AG09319 (cell line): ENCODE data around the gene CDH8.

ENCODE experiments used
- DNase-seq: peaks from one replicate; pipeline ENCODE4 v3.0.0-alpha.2; 2010; ENCODE audit warnings: low read depth; ENCODE audit errors: extremely low read depth
- CTCF ChIP-seq: IDR thresholded peaks from 2 replicates; pipeline ENCODE4 v1.5.1; 2011; ENCODE audit warnings: low read depth, mild to moderate bottlenecking, inconsistent platforms, low read length, moderate library complexity

CDH8 gene

GRCh38 chr16:61944004-61944403 is 92.2 kb downstream of the CDH8 start:
- no peak for DNase-seq
- no peak for TF ChIP-seq CTCF

- no peak for DNase-seq
- no peak for TF ChIP-seq CTCF
Measured at GRCh38 chr16:61940611-61941010, 95.6 kb downstream of the CDH8 start.

GRCh38 chr16:61937646-61938045 is 98.6 kb downstream of the CDH8 start:
- no peak for DNase-seq

GRCh38 chr16:61936522-61936921 is 99.7 kb downstream of the CDH8 start:
- no peak for DNase-seq
- TF ChIP-seq CTCF, result no peak

More at GRCh38 chr16:61937646-61938045, 98.6 kb downstream of the CDH8 start:
- no peak for TF ChIP-seq CTCF

GRCh38 chr16:61934601-61935000 is 101.6 kb downstream of the CDH8 start:
- TF ChIP-seq CTCF, result no peak
- DNase-seq, result no peak

- TF ChIP-seq CTCF, result no peak
- DNase-seq, result no peak
Measured at GRCh38 chr16:61929776-61930175, 106.5 kb downstream of the CDH8 start.

- no peak for TF ChIP-seq CTCF
- DNase-seq, result no peak
Measured at GRCh38 chr16:61926766-61927165, 109.5 kb downstream of the CDH8 start.
